WTC11 (cell line): ENCODE measurements around the gene CENPB.

Experiments
- CREB1 ChIP-seq: sonication (generic); formaldehyde crosslinking; IDR thresholded peaks from 2 replicates; pipeline ENCODE4 v1.8.0; 2023; ENCODE audit warnings: mild to moderate bottlenecking, missing genetic modification reagents
- CTCF ChIP-seq: fragments of 200-600 bp; IDR thresholded peaks from 2 replicates; pipeline ENCODE4 v1.8.0; 2022; ENCODE audit warnings: antibody characterized with exemption
- ELF4 ChIP-seq: sonication (generic); formaldehyde crosslinking; IDR thresholded peaks from 2 replicates; pipeline ENCODE4 v1.8.1; 2022; ENCODE audit warnings: low read depth, mild to moderate bottlenecking, moderate library complexity, missing genetic modification reagents
- ETV6 ChIP-seq: sonication (generic); formaldehyde crosslinking; IDR thresholded peaks from 2 replicates; pipeline ENCODE4 v1.8.1; 2022; ENCODE audit warnings: mild to moderate bottlenecking, missing genetic modification reagents
- FOXP4 ChIP-seq: sonication (generic); formaldehyde crosslinking; IDR thresholded peaks from 2 replicates; pipeline ENCODE4 v1.8.0; 2022; ENCODE audit warnings: mild to moderate bottlenecking, missing genetic modification reagents
- MAX ChIP-seq: sonication (generic); formaldehyde crosslinking; IDR thresholded peaks from 2 replicates; pipeline ENCODE4 v1.8.0; 2022; ENCODE audit warnings: mild to moderate bottlenecking, missing genetic modification reagents
- TCF7 ChIP-seq: sonication (generic); formaldehyde crosslinking; IDR thresholded peaks from 2 replicates; pipeline ENCODE4 v1.8.0; 2022; ENCODE audit warnings: mild to moderate bottlenecking, low read depth, missing genetic modification reagents, moderate library complexity
- TP53 ChIP-seq: sonication (generic); formaldehyde crosslinking; IDR thresholded peaks from 2 replicates; pipeline ENCODE4 v1.8.1; 2023; ENCODE audit warnings: mild to moderate bottlenecking, missing genetic modification reagents
- ZBTB43 ChIP-seq: sonication (generic); formaldehyde crosslinking; IDR thresholded peaks from 2 replicates; pipeline ENCODE4 v1.8.1; 2023; ENCODE audit warnings: mild to moderate bottlenecking, missing genetic modification reagents
- ZNF219 ChIP-seq: sonication (generic); formaldehyde crosslinking; IDR thresholded peaks from 2 replicates; pipeline ENCODE4 v1.8.0; 2023; ENCODE audit warnings: missing genetic modification reagents, mild to moderate bottlenecking, borderline replicate concordance

- TF ChIP-seq CTCF, result no peak
- no peak for TF ChIP-seq MAX (CRISPR knock-in tag)
- TF ChIP-seq TP53 (CRISPR knock-in tag), result no peak
- TF ChIP-seq ELF4 (CRISPR knock-in tag), result no peak
- no peak for TF ChIP-seq ZBTB43 (CRISPR knock-in tag)
- TF ChIP-seq FOXP4 (CRISPR knock-in tag), result no peak
- TF ChIP-seq ETV6 (CRISPR knock-in tag), result no peak
- no peak for TF ChIP-seq TCF7
- TF ChIP-seq ZNF219 (CRISPR knock-in tag), result no peak
- no peak for TF ChIP-seq CREB1
Measured at GRCh38 chr20:3836132-3836531, 49.6 kb upstream of the CENPB start.
